GM19035 (cell line): Measurements from ENCODE around the gene CFP.

Experiments
- ATAC-seq: cut with Tn5 transposase; IDR thresholded peaks from one replicate; pipeline ENCODE4 v1.9.1; 2021; ENCODE audit not compliant: unreplicated experiment

CFP gene

GRCh38 chrX:47638816-47639215, 9.1 kb upstream of the CFP start:
- no peak for ATAC-seq

- ATAC-seq, result no peak
These were observed 7.9 kb upstream of the CFP start for GRCh38 chrX:47637546-47638195.

- no peak for ATAC-seq
These were observed 5.3 kb upstream of the CFP start for GRCh38 chrX:47634871-47635575.

- ATAC-seq, result no peak
These were observed 4.2 kb upstream of the CFP start for GRCh38 chrX:47633689-47634590.

- ATAC-seq, result no peak
These were observed 2.9 kb upstream of the CFP start for GRCh38 chrX:47632666-47633065.

GRCh38 chrX:47631676-47632075, 1.9 kb upstream of the CFP start:
- ATAC-seq, result no peak

- ATAC-seq, result no peak
These were observed 748 bp downstream of the CFP start for GRCh38 chrX:47628982-47629381.

GRCh38 chrX:47625365-47625764, 4.4 kb downstream of the CFP start:
- no peak for ATAC-seq

GRCh38 chrX:47623540-47624027, 6.1 kb downstream of the CFP start:
- ATAC-seq, result no peak

GRCh38 chrX:47621851-47622250, 7.9 kb downstream of the CFP start:
- ATAC-seq, result no peak

- no peak for ATAC-seq
These were observed 9.4 kb downstream of the CFP start for GRCh38 chrX:47620303-47620685.

GRCh38 chrX:47619486-47620302, 10.0 kb downstream of the CFP start, which contains the start of gene SYN1:
SYN1 (minus strand) TSS chrX:47619857; CDS start chrX:47619728, 129 bp downstream.
- ATAC-seq, result peak; percentile 90

- ATAC-seq, result no peak
These were observed 10.7 kb downstream of the CFP start for GRCh38 chrX:47618923-47619485.

- no peak for ATAC-seq
These were observed 15.1 kb downstream of the CFP start for GRCh38 chrX:47614618-47615017.

GRCh38 chrX:47613082-47613481, 16.6 kb downstream of the CFP start:
- ATAC-seq, result no peak

- no peak for ATAC-seq
These were observed 17.3 kb downstream of the CFP start for GRCh38 chrX:47612418-47612817.

- ATAC-seq, result no peak
These were observed 17.8 kb downstream of the CFP start for GRCh38 chrX:47611926-47612325.

- no peak for ATAC-seq
These were observed 18.2 kb downstream of the CFP start for GRCh38 chrX:47611489-47611888.

- ATAC-seq, result no peak
These were observed 19.2 kb downstream of the CFP start for GRCh38 chrX:47610511-47610910.

GRCh38 chrX:47608130-47608810, 21.5 kb downstream of the CFP start:
- no peak for ATAC-seq
